Neural cell (in vitro differentiated cells): Measurements from ENCODE around the gene ATG9B.

Experiments
- EP300 ChIP-seq: fragments of 450-650 bp; conservative IDR thresholded peaks from 2 replicates; pipeline ENCODE4 v1.6.1; 2014; ENCODE audit warnings: antibody characterized with exemption, mild to moderate bottlenecking, moderate library complexity; ENCODE audit not compliant: poor library complexity, severe bottlenecking
- EZH2 ChIP-seq: fragments of 200-600, 300-800 bp; shearing (Covaris generic), sonication (generic); IDR thresholded peaks from 2 replicates; pipeline ENCODE4 v1.6.1; 2014; ENCODE audit warnings: antibody characterized with exemption, low read length, borderline replicate concordance, mild to moderate bottlenecking; ENCODE audit not compliant: insufficient read depth, poor library complexity, severe bottlenecking
- MXI1 ChIP-seq: fragments of 450-650 bp; conservative IDR thresholded peaks from 2 replicates; pipeline ENCODE4 v1.6.1; 2014; ENCODE audit warnings: antibody characterized with exemption, mild to moderate bottlenecking; ENCODE audit not compliant: poor library complexity, severe bottlenecking
- POLR2AphosphoS5 ChIP-seq: IDR thresholded peaks from 2 replicates; pipeline ENCODE4 v1.6.1; 2012
- RAD21 ChIP-seq: fragments of 450-650 bp; conservative IDR thresholded peaks from 2 replicates; pipeline ENCODE4 v1.6.1; 2014; ENCODE audit warnings: antibody characterized with exemption, mild to moderate bottlenecking, moderate library complexity
- SMC3 ChIP-seq: fragments of 450-650 bp; conservative IDR thresholded peaks from 2 replicates; pipeline ENCODE4 v1.6.1; 2014; ENCODE audit warnings: antibody characterized with exemption, mild to moderate bottlenecking, moderate library complexity; ENCODE audit not compliant: poor library complexity
- TAF1 ChIP-seq: IDR thresholded peaks from 2 replicates; pipeline ENCODE4 v1.6.1; 2012; ENCODE audit warnings: low read depth
- TF ChIP-seq, protein P1 (sequence below): fragments of 450-650 bp; IDR thresholded peaks from 2 replicates; pipeline ENCODE4 v1.5.1; 2014; ENCODE audit warnings: antibody characterized with exemption, mild to moderate bottlenecking, moderate library complexity; ENCODE audit not compliant: poor library complexity, severe bottlenecking
- TF ChIP-seq, protein P2 (sequence below): IDR thresholded peaks from 2 replicates; pipeline ENCODE4 v1.6.1; 2012; ENCODE audit warnings: borderline replicate concordance

DNA sequence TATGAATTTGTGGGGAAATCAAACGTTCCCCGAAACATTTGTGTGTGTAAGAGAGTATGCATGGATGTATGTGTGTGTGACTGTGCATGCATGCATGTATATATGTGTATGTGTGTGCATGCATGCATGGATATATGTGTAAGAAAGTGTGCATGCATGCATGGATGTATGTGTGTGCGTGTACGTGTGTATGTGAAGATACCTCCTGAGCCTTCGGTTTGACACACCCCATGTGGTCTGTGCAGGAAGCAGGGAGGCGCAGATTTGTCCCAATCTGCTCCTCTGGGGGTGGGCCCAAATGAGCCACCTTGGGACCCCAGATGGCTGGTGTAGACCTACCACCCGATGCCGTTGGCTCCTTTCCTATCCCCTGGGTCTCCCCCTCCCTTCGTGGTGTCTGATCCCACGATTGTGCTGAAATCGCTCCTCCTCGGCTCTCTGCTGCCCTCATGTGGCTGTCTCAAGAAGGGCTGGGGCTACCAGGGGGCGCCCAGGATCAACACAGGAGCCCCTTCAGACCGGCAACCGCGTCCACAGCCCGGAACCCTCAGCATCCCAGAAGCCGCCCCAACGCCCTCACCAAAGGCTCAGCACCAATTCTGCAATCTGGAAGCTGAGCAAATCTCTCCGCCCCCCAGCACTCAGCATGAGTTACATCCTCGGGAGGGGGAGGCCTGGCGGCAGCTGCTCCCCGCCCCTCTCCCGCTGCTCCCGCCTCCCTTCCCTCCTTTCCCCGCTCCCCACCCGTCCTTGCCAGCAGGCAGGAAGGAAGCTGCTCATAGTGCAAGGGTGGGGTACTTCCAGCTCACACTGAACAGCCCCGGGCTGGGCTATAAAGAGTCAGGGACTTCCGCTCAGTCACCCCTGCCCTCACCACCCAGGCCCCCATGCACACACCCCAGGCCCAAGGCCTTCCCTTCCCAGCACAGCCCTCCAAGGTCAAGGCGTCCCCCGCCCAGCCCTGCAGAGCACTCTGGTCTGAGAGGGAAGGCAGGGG is 35.8 kb downstream of the ATG9B start:
- TF ChIP-seq, protein P1, sequence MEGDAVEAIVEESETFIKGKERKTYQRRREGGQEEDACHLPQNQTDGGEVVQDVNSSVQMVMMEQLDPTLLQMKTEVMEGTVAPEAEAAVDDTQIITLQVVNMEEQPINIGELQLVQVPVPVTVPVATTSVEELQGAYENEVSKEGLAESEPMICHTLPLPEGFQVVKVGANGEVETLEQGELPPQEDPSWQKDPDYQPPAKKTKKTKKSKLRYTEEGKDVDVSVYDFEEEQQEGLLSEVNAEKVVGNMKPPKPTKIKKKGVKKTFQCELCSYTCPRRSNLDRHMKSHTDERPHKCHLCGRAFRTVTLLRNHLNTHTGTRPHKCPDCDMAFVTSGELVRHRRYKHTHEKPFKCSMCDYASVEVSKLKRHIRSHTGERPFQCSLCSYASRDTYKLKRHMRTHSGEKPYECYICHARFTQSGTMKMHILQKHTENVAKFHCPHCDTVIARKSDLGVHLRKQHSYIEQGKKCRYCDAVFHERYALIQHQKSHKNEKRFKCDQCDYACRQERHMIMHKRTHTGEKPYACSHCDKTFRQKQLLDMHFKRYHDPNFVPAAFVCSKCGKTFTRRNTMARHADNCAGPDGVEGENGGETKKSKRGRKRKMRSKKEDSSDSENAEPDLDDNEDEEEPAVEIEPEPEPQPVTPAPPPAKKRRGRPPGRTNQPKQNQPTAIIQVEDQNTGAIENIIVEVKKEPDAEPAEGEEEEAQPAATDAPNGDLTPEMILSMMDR, result peak; percentile 99
- TF ChIP-seq EZH2, result no peak
- peak; percentile 97 for TF ChIP-seq RAD21
- peak; percentile 26 for TF ChIP-seq POLR2AphosphoS5
- TF ChIP-seq SMC3, result peak; percentile 98
- peak; percentile 19 for TF ChIP-seq MXI1
- TF ChIP-seq, protein P2, sequence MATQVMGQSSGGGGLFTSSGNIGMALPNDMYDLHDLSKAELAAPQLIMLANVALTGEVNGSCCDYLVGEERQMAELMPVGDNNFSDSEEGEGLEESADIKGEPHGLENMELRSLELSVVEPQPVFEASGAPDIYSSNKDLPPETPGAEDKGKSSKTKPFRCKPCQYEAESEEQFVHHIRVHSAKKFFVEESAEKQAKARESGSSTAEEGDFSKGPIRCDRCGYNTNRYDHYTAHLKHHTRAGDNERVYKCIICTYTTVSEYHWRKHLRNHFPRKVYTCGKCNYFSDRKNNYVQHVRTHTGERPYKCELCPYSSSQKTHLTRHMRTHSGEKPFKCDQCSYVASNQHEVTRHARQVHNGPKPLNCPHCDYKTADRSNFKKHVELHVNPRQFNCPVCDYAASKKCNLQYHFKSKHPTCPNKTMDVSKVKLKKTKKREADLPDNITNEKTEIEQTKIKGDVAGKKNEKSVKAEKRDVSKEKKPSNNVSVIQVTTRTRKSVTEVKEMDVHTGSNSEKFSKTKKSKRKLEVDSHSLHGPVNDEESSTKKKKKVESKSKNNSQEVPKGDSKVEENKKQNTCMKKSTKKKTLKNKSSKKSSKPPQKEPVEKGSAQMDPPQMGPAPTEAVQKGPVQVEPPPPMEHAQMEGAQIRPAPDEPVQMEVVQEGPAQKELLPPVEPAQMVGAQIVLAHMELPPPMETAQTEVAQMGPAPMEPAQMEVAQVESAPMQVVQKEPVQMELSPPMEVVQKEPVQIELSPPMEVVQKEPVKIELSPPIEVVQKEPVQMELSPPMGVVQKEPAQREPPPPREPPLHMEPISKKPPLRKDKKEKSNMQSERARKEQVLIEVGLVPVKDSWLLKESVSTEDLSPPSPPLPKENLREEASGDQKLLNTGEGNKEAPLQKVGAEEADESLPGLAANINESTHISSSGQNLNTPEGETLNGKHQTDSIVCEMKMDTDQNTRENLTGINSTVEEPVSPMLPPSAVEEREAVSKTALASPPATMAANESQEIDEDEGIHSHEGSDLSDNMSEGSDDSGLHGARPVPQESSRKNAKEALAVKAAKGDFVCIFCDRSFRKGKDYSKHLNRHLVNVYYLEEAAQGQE, result no peak
- no peak for TF ChIP-seq TAF1
- TF ChIP-seq EP300, result no peak
